Measurements from ENCODE around the gene KLHDC4. TPM values are rescaled to one million over a fixed set of nuclear protein-coding genes. Genes with fewer than 3 reads are reported as not detected.

The KLHDC4 gene
- total and polyA plus RNA-seq, 9 of the 15 experiments (the other 6 are each of a cell fraction or from before 2014, with no cell fraction given): 1.3 to 68.1 (median 32.8) TPM

- no peak for TF ChIP-seq ZMIZ1 (IDR thresholded peaks at IDR 0.05; ENCODE audit: low read depth in 2 of 2, low read length in 2 of 2)
- no peak for TF ChIP-seq FOS (IDR thresholded peaks at IDR 0.05; ENCODE audit: extremely low read depth, insufficient read length)
- TF ChIP-seq SMAD2 (IDR thresholded peaks at IDR 0.05; ENCODE audit: low read depth, low read length): no peak
- TF ChIP-seq PHF21A (IDR thresholded peaks at IDR 0.05; ENCODE audit: borderline replicate concordance, low read depth): no peak
- TF ChIP-seq SPI1 (IDR thresholded peaks at IDR 0.05; ENCODE audit: borderline replicate concordance, low read depth, low read length): no peak
These were observed 32.6 kb downstream of the KLHDC4 start (continued) for GRCh38 chr16:87733190-87733589.

GRCh38 chr16:87731607-87732006 is 34.2 kb downstream of the KLHDC4 start:
- peaks cover 2% of the 10 kb centered on the region for H3K9me1 ChIP-seq (ENCODE audit: control insufficient read depth, insufficient read depth, low read length)
- no peak overlapping the region for H3K9ac ChIP-seq (ENCODE audit: insufficient read depth in 1 of 2, low read depth in 2 of 2, low read length in 2 of 2)
- BruUV-seq (replicated peaks): no TSS peak
- WGBS (ENCODE audit: insufficient coverage, low coverage, missing lambda C conversion rate): 97% methylated on average over 13 of the region's 13 CpGs
- peaks cover 0 to 12% of the 10 kb centered on the region in 2 experiments; a peak in 2 of 5 replicates for H3K4me1 ChIP-seq (replicated peaks in 1 of 2; ENCODE audit: control insufficient read depth in 2 of 2, insufficient read depth in 2 of 2, low read length in 2 of 2)
- POLR2A ChIA-PET: interaction anchor here (0.6 to 1.0 kb wide), 2 partner anchors 10 to 281 kb away, joined by 3 read pairs; no protein-coding TSS in a partner anchor
- in situ Hi-C loops (cut with MboI) (no loop called here), intact Hi-C loops (cut with micrococcal nuclease) (no loop called here)
- FAIRE-seq (no peak), ATAC-seq (no peak), DNase-seq (ENCODE audit: extremely low read depth in 1 of 4, low spot score in 3 of 4) (no peak)
- no peak overlapping the region for H3K27ac ChIP-seq (ENCODE audit: extremely low read depth, low read depth, low read length)
- TF ChIP-seq ZNF444 (CRISPR knock-in tag; IDR thresholded peaks at IDR 0.05) (no peak), ZNF263 (CRISPR knock-in tag; IDR thresholded peaks at IDR 0.05; ENCODE audit: borderline replicate concordance) (peak; percentile 57; the same call in 1 of the 2 replicates), ZFP36 (IDR thresholded peaks at IDR 0.05; ENCODE audit: low read depth, low read length, partially characterized antibody) (no peak)
- H3K27me3 ChIP-seq (ENCODE audit: control insufficient read depth in 2 of 2, insufficient read depth in 2 of 2, low read length in 2 of 2): no peaks in the 10 kb centered on the region
- H2AFZ ChIP-seq (ENCODE audit: low read depth, low read length): no peak overlapping the region
- 0 out of 2 replicates have a peak, but pooled peaks cover 3% of the 10 kb centered on the region for H4K20me1 ChIP-seq (replicated peaks; ENCODE audit: control insufficient read depth, insufficient read depth, low read length)
- H3K79me2 ChIP-seq (ENCODE audit: control insufficient read depth, insufficient read depth, low read length): 0 out of 3 replicates have a peak, but pooled peaks cover 2% of the 10 kb centered on the region
- CTCF ChIA-PET (ENCODE audit: low intra/inter-chr PET ratio): no interaction called here
- H3K36me3 ChIP-seq (ENCODE audit: control insufficient read depth, insufficient read depth, low read length): peaks cover 62% of the 10 kb centered on the region
- H3K4me3 ChIP-seq: no peak overlapping the region
- no peaks in the 10 kb centered on the region for H3K9me3 ChIP-seq (replicated peaks; ENCODE audit: control insufficient read depth, insufficient read depth, low read depth, low read length)
- no peak overlapping the region for H3K4me2 ChIP-seq (ENCODE audit: insufficient read depth, low read length)
